Neural progenitor cell (in vitro differentiated cells): Measurements from ENCODE around the gene WDR86. TPM values are rescaled to one million over a fixed set of nuclear protein-coding genes. Genes with fewer than 3 reads are reported as not detected.

Source experiments
- DNase-seq: peaks from one replicate; pipeline ENCODE4 v3.0.0-alpha.2; 2016; ENCODE audit warnings: low spot score
- H2AFZ ChIP-seq: fragments of 200-600 bp; sonication (generic); replicated peaks from 2 replicates; pipeline ENCODE4 v1.6.1; 2016; ENCODE audit warnings: antibody characterized with exemption
- H3F3A ChIP-seq: fragments of 200-600 bp; sonication (generic); 2 replicates; pipeline ENCODE4 v1.6.1; 2016; ENCODE audit warnings: antibody characterized with exemption, low read depth
- H3K27ac ChIP-seq: fragments of 200-600 bp; sonication (generic); 2 replicates; pipeline ENCODE4 v1.5.1; 2016; ENCODE audit warnings: mild to moderate bottlenecking
- H3K27me3 ChIP-seq: fragments of 200-600 bp; sonication (generic); 2 replicates; pipeline ENCODE4 v1.6.1; 2016; ENCODE audit warnings: mild to moderate bottlenecking, moderate library complexity
- H3K36me3 ChIP-seq: fragments of 200-600 bp; sonication (generic); 2 replicates; pipeline ENCODE4 v1.5.1; 2016
- H3K4me1 ChIP-seq: fragments of 200-600 bp; sonication (generic); 2 replicates; pipeline ENCODE4 v1.6.1; 2016; ENCODE audit warnings: mixed run types
- H3K4me2 ChIP-seq: fragments of 200-600 bp; sonication (generic); 2 replicates; pipeline ENCODE4 v1.6.1; 2016
- H3K4me3 ChIP-seq: fragments of 200-600 bp; sonication (generic); 2 replicates; pipeline ENCODE4 v1.5.1; 2016
- H3K79me2 ChIP-seq: fragments of 200-600 bp; sonication (generic); 2 replicates; pipeline ENCODE4 v1.6.1; 2016; ENCODE audit warnings: low read depth
- H3K9ac ChIP-seq: fragments of 200-600 bp; sonication (generic); 2 replicates; pipeline ENCODE4 v1.6.1; 2016
- H3K9me3 ChIP-seq: fragments of 200-600 bp; sonication (generic); 2 replicates; pipeline ENCODE4 v1.5.1; 2016; ENCODE audit warnings: low read depth
- H4K20me1 ChIP-seq: fragments of 200-600 bp; sonication (generic); 2 replicates; pipeline ENCODE4 v1.6.1; 2016; ENCODE audit warnings: low read depth
- H3K27ac Mint-ChIP-seq: 3 replicates; pipeline ENCODE4 v1.8.0; 2021; ENCODE audit warnings: mixed read lengths
- H3K27me3 Mint-ChIP-seq: 2 replicates; pipeline ENCODE4 v1.8.0; 2022; ENCODE audit warnings: low read depth, mild to moderate bottlenecking, inconsistent platforms, moderate library complexity, mixed read lengths; ENCODE audit not compliant: insufficient read depth
- H3K36me3 Mint-ChIP-seq: 3 replicates; pipeline ENCODE4 v1.8.0; 2021; ENCODE audit warnings: mixed read lengths
- H3K4me1 Mint-ChIP-seq: 3 replicates; pipeline ENCODE4 v1.8.0; 2021; ENCODE audit warnings: mixed read lengths
- H3K4me3 Mint-ChIP-seq: 3 replicates; pipeline ENCODE4 v1.8.0; 2021; ENCODE audit warnings: mild to moderate bottlenecking, moderate library complexity, mixed read lengths
- H3K9me3 Mint-ChIP-seq: 3 replicates; pipeline ENCODE4 v1.8.0; 2020; ENCODE audit warnings: mixed read lengths
- CTCF ChIP-seq: fragments of 200-600 bp; sonication (generic); IDR thresholded peaks from 2 replicates; pipeline ENCODE4 v1.5.1; 2017; ENCODE audit warnings: antibody characterized with exemption, mild to moderate bottlenecking
- EZH2 ChIP-seq: fragments of 200-600 bp; sonication (generic); IDR thresholded peaks from 2 replicates; pipeline ENCODE4 v1.6.1; 2017; ENCODE audit warnings: antibody characterized with exemption, mild to moderate bottlenecking, moderate library complexity
- EZH2phosphoT487 ChIP-seq: fragments of 200-600 bp; sonication (generic); IDR thresholded peaks from 2 replicates; pipeline ENCODE4 v1.6.1; 2017; ENCODE audit warnings: antibody characterized with exemption
- total RNA-seq: library from RNA; depleted of rRNA; stranded (reverse); fragments of >200 nt; gene quantifications from 2 replicates; pipeline ENCODE4 v1.2.3, GENCODE V29; 2015; ENCODE audit warnings: low replicate concordance

WDR86 gene
- total RNA-seq, 1 donor from 2014 or later: 15.0 TPM

GRCh38 chr7:151392426-151392825, 17.4 kb downstream of the WDR86 start:
- Histone ChIP-seq H3F3A (no peaks in the 10 kb centered on the region), H3K4me1 (peaks cover 17% of the 10 kb centered on the region), H4K20me1 (no peaks in the 10 kb centered on the region), H3K27ac (no peak overlapping the region), H2AFZ (no peak overlapping the region), H3K36me3 (no peaks in the 10 kb centered on the region), H3K9me3 (no peaks in the 10 kb centered on the region), H3K27me3 (no peaks in the 10 kb centered on the region), H3K4me2 (no peak overlapping the region), H3K4me3 (no peak overlapping the region), H3K9ac (no peak overlapping the region), H3K79me2 (no peaks in the 10 kb centered on the region)
- Mint-ChIP-seq H3K4me1 (peaks cover 19% of the 10 kb centered on the region), H3K27me3 (peaks cover 10% of the 10 kb centered on the region), H3K9me3 (no peaks in the 10 kb centered on the region), H3K27ac (no peak overlapping the region), H3K36me3 (no peaks in the 10 kb centered on the region), H3K4me3 (no peak overlapping the region)
- no peak for DNase-seq
- TF ChIP-seq EZH2 (no peak), CTCF (no peak), EZH2phosphoT487 (no peak)

GRCh38 chr7:151392002-151392401, 17.8 kb downstream of the WDR86 start:
- DNase-seq: no peak
- Histone ChIP-seq H2AFZ (no peak overlapping the region), H3F3A (no peaks in the 10 kb centered on the region), H3K4me3 (no peak overlapping the region), H3K27me3 (no peaks in the 10 kb centered on the region), H3K27ac (no peak overlapping the region), H3K4me2 (no peak overlapping the region), H3K79me2 (no peaks in the 10 kb centered on the region), H3K36me3 (no peaks in the 10 kb centered on the region), H3K9me3 (no peaks in the 10 kb centered on the region), H3K9ac (no peak overlapping the region), H4K20me1 (no peaks in the 10 kb centered on the region), H3K4me1 (peaks cover 17% of the 10 kb centered on the region)
- Mint-ChIP-seq H3K36me3 (no peaks in the 10 kb centered on the region), H3K9me3 (no peaks in the 10 kb centered on the region), H3K4me1 (peaks cover 19% of the 10 kb centered on the region), H3K27ac (no peak overlapping the region), H3K27me3 (peaks cover 12% of the 10 kb centered on the region), H3K4me3 (no peak overlapping the region)
- TF ChIP-seq EZH2 (no peak), EZH2phosphoT487 (no peak), CTCF (no peak)

- H3K27ac Mint-ChIP-seq: peak overlapping the region; percentile 69
Measured at GRCh38 chr7:151391358-151391730, 18.5 kb downstream of the WDR86 start.

More at GRCh38 chr7:151391358-151391730, 18.5 kb downstream of the WDR86 start:
- H4K20me1 ChIP-seq: no peaks in the 10 kb centered on the region
- no peak overlapping the region for H3K27ac ChIP-seq
- H3K4me3 Mint-ChIP-seq: no peak overlapping the region
- H2AFZ ChIP-seq: no peak overlapping the region
- TF ChIP-seq CTCF (no peak), EZH2phosphoT487 (no peak), EZH2 (no peak)
- H3K9me3 ChIP-seq: no peaks in the 10 kb centered on the region
- DNase-seq: no peak
- H3K9me3 Mint-ChIP-seq: no peaks in the 10 kb centered on the region
- no peak overlapping the region for H3K4me3 ChIP-seq
- no peaks in the 10 kb centered on the region for H3K36me3 ChIP-seq
- H3K4me1 Mint-ChIP-seq: peaks cover 22% of the 10 kb centered on the region
- H3K36me3 Mint-ChIP-seq: no peaks in the 10 kb centered on the region
- peaks cover 17% of the 10 kb centered on the region for H3K4me1 ChIP-seq
- H3K27me3 ChIP-seq: no peaks in the 10 kb centered on the region
- H3K4me2 ChIP-seq: no peak overlapping the region
- H3F3A ChIP-seq: no peaks in the 10 kb centered on the region
- peaks cover 12% of the 10 kb centered on the region for H3K27me3 Mint-ChIP-seq
- no peaks in the 10 kb centered on the region for H3K79me2 ChIP-seq
- no peak overlapping the region for H3K9ac ChIP-seq
